ENCODE measurements around the gene DDX1. TPM values are rescaled to one million over a fixed set of nuclear protein-coding genes. Genes with fewer than 3 reads are reported as not detected.

The DDX1 gene
- total and polyA plus RNA-seq, 10 of the 15 experiments (the other 5 are each of a cell fraction or from before 2014, with no cell fraction given), result 53.2 to 134 (median 85.6) TPM

DNA sequence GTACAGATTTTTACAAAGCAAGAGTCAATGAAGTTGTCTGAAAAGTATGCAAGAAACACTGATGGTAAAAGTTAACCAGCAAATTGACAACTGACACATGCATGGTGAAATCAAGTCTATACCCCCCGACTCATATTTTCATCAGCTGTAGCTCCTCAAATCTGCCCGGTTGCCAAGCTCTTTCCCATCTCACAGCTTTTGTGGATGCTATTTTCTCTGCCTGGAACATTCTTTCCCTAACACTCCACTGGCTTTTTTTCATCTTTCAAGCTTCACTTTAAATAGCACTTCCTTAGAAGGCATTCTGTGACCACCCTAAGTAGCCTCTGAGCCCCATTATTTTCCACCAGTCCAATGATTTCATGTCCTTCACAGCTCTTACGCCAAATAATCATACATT lies 48.6 kb upstream of the DDX1 start:
- BruUV-seq (replicated peaks), result no TSS peak
- 98% methylated on average over 3 of the region's 3 CpGs for WGBS (ENCODE audit: insufficient coverage, insufficient replicate concordance, low lambda C conversion rate, missing lambda C conversion rate)

More for the DNA sequence above, 48.6 kb upstream of the DDX1 start:
- Histone ChIP-seq H3K9me3 (replicated peaks; ENCODE audit: control insufficient read depth, insufficient read depth, low read length) (no peaks in the 10 kb centered on the region), H3K36me3 (ENCODE audit: control insufficient read depth in 2 of 2, insufficient read depth in 2 of 2, low read length in 1 of 2) (no peaks in the 10 kb centered on the region; a peak in 2 of 4 replicates), H3K27ac (ENCODE audit: control insufficient read depth, insufficient read depth) (no peak overlapping the region), H3K4me1 (ENCODE audit: control insufficient read depth, insufficient read depth, low read length) (peaks cover 8% of the 10 kb centered on the region), H3K9ac (ENCODE audit: control insufficient read depth, insufficient read depth, low read length) (no peak overlapping the region), H3K4me2 (ENCODE audit: control insufficient read depth, insufficient read depth) (no peak overlapping the region), H3K79me2 (ENCODE audit: control insufficient read depth, insufficient read depth, low read length) (no peaks in the 10 kb centered on the region), H4K20me1 (ENCODE audit: control insufficient read depth, insufficient read depth) (no peaks in the 10 kb centered on the region), H3K4me3 (no peak overlapping the region), H3K27me3 (replicated peaks in 1 of 2; ENCODE audit: control insufficient read depth in 2 of 2, insufficient read depth in 2 of 2, low read length in 1 of 2) (no peaks in the 10 kb centered on the region), H2AFZ (ENCODE audit: control insufficient read depth, low read depth, low read length) (no peak overlapping the region)
- ChIA-PET RAD21 (ENCODE audit: unreplicated experiment) (no interaction called here), CTCF (no interaction called here), POLR2A (no interaction called here), SMC1A (ENCODE audit: uncharacterized antibody, unreplicated experiment) (interaction anchor here (0.9 kb wide), 1 partner anchor 15 kb away, joined by 3 read pairs; no protein-coding TSS in a partner anchor)
- intact Hi-C loops (cut with micrococcal nuclease; ENCODE audit: unreplicated experiment) (no loop called here), in situ Hi-C loops (cut with MboI) (no loop called here)
- TF ChIP-seq STAT1 (conservative IDR thresholded peaks at IDR 0.05), result no peak
- no peak for TF ChIP-seq YBX1 (IDR thresholded peaks at IDR 0.05)
- TF ChIP-seq MYC (IDR thresholded peaks at IDR 0.05; ENCODE audit: insufficient read depth, insufficient read length, insufficient replicate concordance, low read length, severe bottlenecking), result no peak
- no peak for TF ChIP-seq RUNX3 (IDR thresholded peaks at IDR 0.05; ENCODE audit: low read length)
- TF ChIP-seq, protein P1, sequence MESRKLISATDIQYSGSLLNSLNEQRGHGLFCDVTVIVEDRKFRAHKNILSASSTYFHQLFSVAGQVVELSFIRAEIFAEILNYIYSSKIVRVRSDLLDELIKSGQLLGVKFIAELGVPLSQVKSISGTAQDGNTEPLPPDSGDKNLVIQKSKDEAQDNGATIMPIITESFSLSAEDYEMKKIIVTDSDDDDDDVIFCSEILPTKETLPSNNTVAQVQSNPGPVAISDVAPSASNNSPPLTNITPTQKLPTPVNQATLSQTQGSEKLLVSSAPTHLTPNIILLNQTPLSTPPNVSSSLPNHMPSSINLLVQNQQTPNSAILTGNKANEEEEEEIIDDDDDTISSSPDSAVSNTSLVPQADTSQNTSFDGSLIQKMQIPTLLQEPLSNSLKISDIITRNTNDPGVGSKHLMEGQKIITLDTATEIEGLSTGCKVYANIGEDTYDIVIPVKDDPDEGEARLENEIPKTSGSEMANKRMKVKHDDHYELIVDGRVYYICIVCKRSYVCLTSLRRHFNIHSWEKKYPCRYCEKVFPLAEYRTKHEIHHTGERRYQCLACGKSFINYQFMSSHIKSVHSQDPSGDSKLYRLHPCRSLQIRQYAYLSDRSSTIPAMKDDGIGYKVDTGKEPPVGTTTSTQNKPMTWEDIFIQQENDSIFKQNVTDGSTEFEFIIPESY (IDR thresholded peaks at IDR 0.05), result no peak
- no peak for TF ChIP-seq RB1 (IDR thresholded peaks at IDR 0.05; ENCODE audit: borderline replicate concordance)
- TF ChIP-seq ZNF274 (IDR thresholded peaks at IDR 0.05; ENCODE audit: insufficient read depth, insufficient read length), result no peak
- TF ChIP-seq ZZZ3 (IDR thresholded peaks at IDR 0.05; ENCODE audit: control insufficient read depth, insufficient read length, low read depth), result no peak
- TF ChIP-seq SIN3A (IDR thresholded peaks at IDR 0.05; ENCODE audit: low read depth, low read length), result no peak
- TF ChIP-seq, protein P2, sequence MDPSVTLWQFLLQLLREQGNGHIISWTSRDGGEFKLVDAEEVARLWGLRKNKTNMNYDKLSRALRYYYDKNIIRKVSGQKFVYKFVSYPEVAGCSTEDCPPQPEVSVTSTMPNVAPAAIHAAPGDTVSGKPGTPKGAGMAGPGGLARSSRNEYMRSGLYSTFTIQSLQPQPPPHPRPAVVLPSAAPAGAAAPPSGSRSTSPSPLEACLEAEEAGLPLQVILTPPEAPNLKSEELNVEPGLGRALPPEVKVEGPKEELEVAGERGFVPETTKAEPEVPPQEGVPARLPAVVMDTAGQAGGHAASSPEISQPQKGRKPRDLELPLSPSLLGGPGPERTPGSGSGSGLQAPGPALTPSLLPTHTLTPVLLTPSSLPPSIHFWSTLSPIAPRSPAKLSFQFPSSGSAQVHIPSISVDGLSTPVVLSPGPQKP (IDR thresholded peaks at IDR 0.05; ENCODE audit: low read depth, low read length), result no peak
- TF ChIP-seq PML (IDR thresholded peaks at IDR 0.05; ENCODE audit: low read length), result no peak
- TF ChIP-seq, protein P3, sequence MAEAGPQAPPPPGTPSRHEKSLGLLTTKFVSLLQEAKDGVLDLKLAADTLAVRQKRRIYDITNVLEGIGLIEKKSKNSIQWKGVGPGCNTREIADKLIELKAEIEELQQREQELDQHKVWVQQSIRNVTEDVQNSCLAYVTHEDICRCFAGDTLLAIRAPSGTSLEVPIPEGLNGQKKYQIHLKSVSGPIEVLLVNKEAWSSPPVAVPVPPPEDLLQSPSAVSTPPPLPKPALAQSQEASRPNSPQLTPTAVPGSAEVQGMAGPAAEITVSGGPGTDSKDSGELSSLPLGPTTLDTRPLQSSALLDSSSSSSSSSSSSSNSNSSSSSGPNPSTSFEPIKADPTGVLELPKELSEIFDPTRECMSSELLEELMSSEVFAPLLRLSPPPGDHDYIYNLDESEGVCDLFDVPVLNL (IDR thresholded peaks at IDR 0.05; ENCODE audit: low read depth, low read length), result no peak
- TF ChIP-seq SMARCA5 (IDR thresholded peaks at IDR 0.05), result no peak
- TF ChIP-seq, protein P4, sequence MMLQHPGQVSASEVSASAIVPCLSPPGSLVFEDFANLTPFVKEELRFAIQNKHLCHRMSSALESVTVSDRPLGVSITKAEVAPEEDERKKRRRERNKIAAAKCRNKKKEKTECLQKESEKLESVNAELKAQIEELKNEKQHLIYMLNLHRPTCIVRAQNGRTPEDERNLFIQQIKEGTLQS (IDR thresholded peaks at IDR 0.05; ENCODE audit: borderline replicate concordance, extremely low read depth, low read depth, low read length), result no peak
- no peak for TF ChIP-seq RAD51 (IDR thresholded peaks at IDR 0.05)
- TF ChIP-seq CHD4 (IDR thresholded peaks at IDR 0.05), result no peak
- TF ChIP-seq BMI1 (IDR thresholded peaks at IDR 0.05; ENCODE audit: borderline replicate concordance), result no peak
- TF ChIP-seq, protein P5, sequence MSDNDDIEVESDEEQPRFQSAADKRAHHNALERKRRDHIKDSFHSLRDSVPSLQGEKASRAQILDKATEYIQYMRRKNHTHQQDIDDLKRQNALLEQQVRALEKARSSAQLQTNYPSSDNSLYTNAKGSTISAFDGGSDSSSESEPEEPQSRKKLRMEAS (IDR thresholded peaks at IDR 0.05; ENCODE audit: low read depth, low read length), result no peak
- no peak for TF ChIP-seq STAT3 (IDR thresholded peaks at IDR 0.05; ENCODE audit: low read depth, low read length)
- ATAC-seq (no peak), DNase-seq (ENCODE audit: low read depth, low spot score) (no peak), FAIRE-seq (no peak)
